ENCODE results near the gene SLC25A5.
"Not testable (repeated sequence)": the region's sequence is repeated elsewhere in the genome, so short reads cannot be mapped to it uniquely, and the experiment has no call there.

SLC25A5 gene

GRCh38 chrX:119505145-119505544 is 36.9 kb downstream of the SLC25A5 start:
- DNase-seq (ENCODE audit: low read depth, low spot score): not testable (repeated sequence)

DNA sequence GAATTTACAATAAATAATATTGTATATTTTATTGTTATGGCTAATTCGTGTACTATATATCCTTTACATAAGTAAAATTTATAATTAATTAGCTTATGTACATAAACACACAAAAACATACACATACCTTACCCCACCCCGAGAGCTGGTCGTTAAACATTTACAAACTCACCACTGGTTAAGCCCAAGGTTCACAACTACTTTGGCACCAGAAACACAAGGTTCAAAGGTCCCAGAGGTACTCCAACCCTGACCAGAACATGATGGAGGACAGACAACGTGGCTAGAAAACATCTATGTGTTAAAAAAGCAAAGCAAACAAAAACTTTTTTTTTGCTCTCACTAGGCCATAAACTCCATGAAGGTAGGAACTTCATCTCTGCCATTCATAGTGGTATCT is 37.7 kb downstream of the SLC25A5 start:
- DNase-seq (ENCODE audit: low read depth, low spot score): no peak

DNA sequence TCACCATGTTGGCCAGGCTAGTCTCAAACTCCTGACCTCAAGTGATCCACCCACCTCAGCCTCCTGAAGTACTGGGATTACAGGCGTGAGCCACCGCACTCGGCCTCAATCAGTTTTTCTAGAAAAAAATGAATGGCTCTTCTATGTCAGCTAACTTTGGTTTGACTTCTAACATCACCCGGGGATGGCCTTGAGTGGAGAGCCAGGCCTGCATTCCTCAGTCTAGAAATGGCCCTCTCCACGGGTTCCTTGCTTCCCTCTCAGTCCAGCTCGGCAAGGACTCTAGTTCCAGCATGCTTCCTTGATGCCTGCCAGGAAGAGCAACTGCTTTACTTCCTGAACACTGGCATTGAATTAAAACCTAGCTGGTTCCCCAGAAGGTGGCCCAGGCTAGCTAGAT is 39.0 kb downstream of the SLC25A5 start:
- no peak for DNase-seq (ENCODE audit: low read depth, low spot score)

DNA sequence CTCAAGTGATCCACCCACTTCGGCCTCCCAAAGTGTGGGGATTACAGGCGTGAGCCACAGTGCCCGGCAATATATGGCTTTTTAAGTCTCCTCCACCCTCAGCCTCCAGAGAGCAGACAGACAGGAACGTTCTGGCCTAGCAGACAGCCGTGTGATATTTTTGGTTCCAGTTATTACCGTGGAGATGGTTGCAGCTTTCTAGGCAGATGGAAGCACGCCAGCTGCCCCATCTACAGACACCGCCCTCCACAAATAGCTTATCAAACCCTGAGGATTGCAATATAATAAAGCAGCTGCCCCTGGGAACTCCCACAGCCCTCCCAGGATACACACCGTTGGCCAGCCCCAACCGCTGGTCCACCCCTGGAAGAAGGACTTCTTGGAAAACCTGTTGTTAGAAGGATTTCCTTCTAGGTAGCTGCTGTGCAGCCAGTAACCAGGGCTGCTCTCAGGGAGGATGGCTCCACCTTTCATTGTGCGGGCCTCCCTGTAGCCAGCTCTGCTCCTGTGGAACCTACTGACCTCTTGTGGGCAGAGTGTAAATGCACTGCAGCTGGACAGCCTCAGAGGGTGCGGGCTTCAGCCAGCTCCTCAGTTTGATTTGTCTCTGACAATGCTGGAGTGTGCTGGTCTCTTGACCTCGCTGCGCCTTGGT is 44.0 kb downstream of the SLC25A5 start:
- no peak for DNase-seq (ENCODE audit: low read depth, low spot score)

DNA sequence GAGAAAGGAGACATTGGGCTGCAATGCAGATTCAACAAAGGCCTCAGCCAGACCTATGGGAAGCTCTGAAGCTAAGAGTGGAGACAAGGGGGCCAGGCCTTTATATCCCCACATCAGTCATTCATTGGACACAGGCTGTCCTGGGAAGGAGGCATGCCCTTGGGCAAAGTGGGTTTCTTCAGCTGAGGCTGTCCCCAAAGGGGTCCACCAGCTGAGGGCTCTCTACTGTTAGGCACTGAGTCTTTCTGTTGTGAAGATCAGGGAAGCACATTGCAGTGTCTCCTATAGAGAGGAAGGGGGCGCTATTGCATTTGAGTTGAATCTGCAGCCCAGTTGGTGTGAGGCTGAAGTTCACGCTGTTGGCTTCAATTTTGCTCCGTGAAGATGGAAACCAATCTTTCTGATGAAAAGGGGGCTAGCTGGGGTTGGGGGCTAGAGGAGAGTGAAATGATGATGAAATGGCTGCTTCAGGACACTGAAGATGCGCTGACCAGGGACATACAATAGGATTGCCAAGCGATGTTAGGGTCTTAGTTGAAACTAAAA is 48.0 kb downstream of the SLC25A5 start:
- DNase-seq (ENCODE audit: low read depth, low spot score): no peak

GRCh38 chrX:119518371-119518770 is 50.1 kb downstream of the SLC25A5 start:
- DNase-seq (ENCODE audit: low read depth, low spot score): no peak

All from activated CD4-positive, CD25-positive, alpha-beta regulatory T cell treated with anti-CD3 and anti-CD28 coated beads, Interleukin-2, amount 50 U/mL, for 16 hours (primary cell).